Activated CD4-positive, CD25-positive, alpha-beta regulatory T cell treated with anti-CD3 and anti-CD28 coated beads, Interleukin-2, amount 50 U/mL, for 72 hours (primary cell): ENCODE data around the gene APH1B.
A peak's percentile ranks its signal among the peaks of the same experiment; 100 is the strongest.
"Not testable (repeated sequence)": the region's sequence is repeated elsewhere in the genome, so short reads cannot be mapped to it uniquely, and the experiment has no call there.

Experiments used
- DNase-seq: peaks from one replicate; pipeline ENCODE4 v3.0.0; 2021

Gene APH1B

GRCh38 chr15:63277038-63277892 lies at the start of gene APH1B:
TSS of gene APH1B (plus strand) at chr15:63277605. CDS start at chr15:63277624, 19 bp downstream.
- peak; percentile 77 for DNase-seq

- DNase-seq, result no peak
These were observed 49.7 kb upstream of the APH1B start for GRCh38 chr15:63227689-63228088.

GRCh38 chr15:63231206-63231605 lies 46.2 kb upstream of the APH1B start:
- DNase-seq, result no peak

GRCh38 chr15:63231706-63232105 lies 45.7 kb upstream of the APH1B start:
- DNase-seq, result no peak

- DNase-seq, result no peak
These were observed 45.0 kb upstream of the APH1B start for GRCh38 chr15:63232405-63232804.

- no peak for DNase-seq
These were observed 44.5 kb upstream of the APH1B start for GRCh38 chr15:63232943-63233342.

- DNase-seq, result no peak
These were observed 43.6 kb upstream of the APH1B start for GRCh38 chr15:63233667-63234423.

GRCh38 chr15:63234451-63234870 lies 42.9 kb upstream of the APH1B start:
- DNase-seq, result no peak

GRCh38 chr15:63236272-63236671 lies 41.1 kb upstream of the APH1B start:
- no peak for DNase-seq

- DNase-seq, result not testable (repeated sequence)
These were observed 40.3 kb upstream of the APH1B start for GRCh38 chr15:63237086-63237485.

- DNase-seq, result no peak
These were observed 39.2 kb upstream of the APH1B start for GRCh38 chr15:63238171-63238570.

- DNase-seq, result no peak
These were observed 38.6 kb upstream of the APH1B start for GRCh38 chr15:63238796-63239195.

GRCh38 chr15:63240109-63240508 lies 37.3 kb upstream of the APH1B start:
- DNase-seq, result no peak

GRCh38 chr15:63241316-63241715 lies 36.1 kb upstream of the APH1B start:
- DNase-seq, result no peak

GRCh38 chr15:63243101-63243500 lies 34.3 kb upstream of the APH1B start:
- DNase-seq, result no peak

GRCh38 chr15:63243776-63244175 lies 33.6 kb upstream of the APH1B start:
- DNase-seq, result no peak

- no peak for DNase-seq
These were observed 33.0 kb upstream of the APH1B start for GRCh38 chr15:63244399-63244798.

GRCh38 chr15:63244976-63245645 lies 32.3 kb upstream of the APH1B start:
- no peak for DNase-seq

GRCh38 chr15:63246691-63247469 lies 30.5 kb upstream of the APH1B start:
- DNase-seq, result no peak

GRCh38 chr15:63250312-63250965 lies 27.0 kb upstream of the APH1B start:
- DNase-seq, result no peak

GRCh38 chr15:63251701-63252100 lies 25.7 kb upstream of the APH1B start:
- no peak for DNase-seq

GRCh38 chr15:63252292-63252691 lies 25.1 kb upstream of the APH1B start:
- DNase-seq, result no peak
